OCI-LY3 (cell line): Measurements from ENCODE around the gene NOL6.

Experiments used
- H2AFZ ChIP-seq: fragments of 200-600, 300-600 bp; shearing (Covaris generic); 2 replicates; pipeline ENCODE4 v1.6.0; 2014; ENCODE audit warnings: antibody characterized with exemption, low read depth, low read length
- H3K27ac ChIP-seq: fragments of 200-600, 300-600 bp; sonication (generic); 2 replicates; pipeline ENCODE4 v1.5.1; 2014; ENCODE audit warnings: mild to moderate bottlenecking, low read length, moderate library complexity, mixed read lengths
- H3K27me3 ChIP-seq: fragments of 200-600, 300-600 bp; sonication (generic); 2 replicates; pipeline ENCODE4 v1.6.1; 2014; ENCODE audit warnings: low read depth, low read length, mixed read lengths
- H3K36me3 ChIP-seq: fragments of 200-600, 300-600 bp; sonication (generic); replicated peaks from 2 replicates; pipeline ENCODE3; 2014; ENCODE audit warnings: low read depth, low read length, mixed read lengths
- H3K4me1 ChIP-seq: fragments of 300-600, 200-600 bp; sonication (generic); 2 replicates; pipeline ENCODE4 v1.6.1; 2014; ENCODE audit warnings: low read length, mixed read lengths
- H3K4me2 ChIP-seq: fragments of 200-600, 300-600 bp; sonication (generic); 2 replicates; pipeline ENCODE4 v1.6.1; 2014; ENCODE audit warnings: low read length, mixed read lengths
- H3K4me3 ChIP-seq: fragments of 300-600, 200-600 bp; sonication (generic); 2 replicates; pipeline ENCODE4 v1.5.1; 2014; ENCODE audit warnings: antibody characterized with exemption, mild to moderate bottlenecking, low read length, moderate library complexity
- H3K79me2 ChIP-seq: fragments of 300-600, 200-600 bp; shearing (Covaris generic); 2 replicates; pipeline ENCODE4 v1.6.1; 2014; ENCODE audit warnings: mild to moderate bottlenecking, low read length, mixed read lengths
- H3K9ac ChIP-seq: fragments of 300-600, 200-600 bp; shearing (Covaris generic); 2 replicates; pipeline ENCODE4 v1.6.0; 2014; ENCODE audit warnings: mild to moderate bottlenecking, low read length, moderate library complexity
- H3K9me3 ChIP-seq: fragments of 200-600, 300-600 bp; shearing (Covaris generic); 2 replicates; pipeline ENCODE4 v1.6.1; 2014; ENCODE audit warnings: low read length, mixed read lengths; ENCODE audit not compliant: insufficient read depth
- H4K20me1 ChIP-seq: fragments of 200-600, 300-600 bp; sonication (generic); 2 replicates; pipeline ENCODE4 v1.6.1; 2016; ENCODE audit warnings: low read length, mixed read lengths; ENCODE audit not compliant: insufficient read depth
- CTCF ChIP-seq: fragments of 200-600, 300-600 bp; sonication (generic); IDR thresholded peaks from 2 replicates; pipeline ENCODE4 v1.5.1; 2014; ENCODE audit warnings: antibody characterized with exemption, low read length, low read depth
- EZH2phosphoT487 ChIP-seq: fragments of 200-600 bp; shearing (Covaris generic); IDR thresholded peaks from 2 replicates; pipeline ENCODE4 v1.6.1; 2018; ENCODE audit warnings: antibody characterized with exemption, mixed run types, low read depth

The NOL6 gene

GRCh38 chr9:33419708-33420303 is 53.9 kb downstream of the NOL6 start:
- Histone ChIP-seq H2AFZ (0 out of 2 replicates have a peak overlapping the region, but pooled peaks have one; percentile 23), H3K79me2 (no peaks in the 10 kb centered on the region), H3K4me2 (no peak overlapping the region), H3K27me3 (peaks cover 12% of the 10 kb centered on the region), H3K4me1 (peaks cover 12% of the 10 kb centered on the region), H3K9ac (no peak overlapping the region), H3K36me3 (no peaks in the 10 kb centered on the region), H3K9me3 (no peaks in the 10 kb centered on the region), H4K20me1 (no peaks in the 10 kb centered on the region), H3K4me3 (no peak overlapping the region), H3K27ac (no peak overlapping the region)
- TF ChIP-seq CTCF (no peak), EZH2phosphoT487 (no peak)

- Histone ChIP-seq H3K79me2 (no peaks in the 10 kb centered on the region), H3K9ac (no peak overlapping the region), H3K4me2 (no peak overlapping the region), H3K9me3 (no peaks in the 10 kb centered on the region), H4K20me1 (no peaks in the 10 kb centered on the region), H3K4me3 (no peak overlapping the region), H3K4me1 (peaks cover 12% of the 10 kb centered on the region), H3K27ac (no peak overlapping the region), H3K36me3 (no peaks in the 10 kb centered on the region), H3K27me3 (peaks cover 12% of the 10 kb centered on the region), H2AFZ (no peak overlapping the region)
- no peak for TF ChIP-seq EZH2phosphoT487
These were observed 55.6 kb downstream of the NOL6 start for GRCh38 chr9:33418090-33418489.

GRCh38 chr9:33416996-33417395 is 56.7 kb downstream of the NOL6 start:
- Histone ChIP-seq H3K36me3 (no peaks in the 10 kb centered on the region), H3K9ac (no peak overlapping the region), H3K4me2 (no peak overlapping the region), H3K9me3 (no peaks in the 10 kb centered on the region), H3K27ac (no peak overlapping the region), H3K79me2 (no peaks in the 10 kb centered on the region), H4K20me1 (no peaks in the 10 kb centered on the region), H3K4me1 (peaks cover 12% of the 10 kb centered on the region), H2AFZ (no peak overlapping the region), H3K4me3 (no peak overlapping the region), H3K27me3 (peaks cover 12% of the 10 kb centered on the region)
- no peak for TF ChIP-seq EZH2phosphoT487
- TF ChIP-seq CTCF = no peak

GRCh38 chr9:33415501-33416038 is 58.2 kb downstream of the NOL6 start:
- peak overlapping the region; percentile 34 for H3K4me3 ChIP-seq
- H3K9me3 ChIP-seq = no peaks in the 10 kb centered on the region
- no peaks in the 10 kb centered on the region for H3K79me2 ChIP-seq
- H3K36me3 ChIP-seq = no peaks in the 10 kb centered on the region
- peaks cover 12% of the 10 kb centered on the region for H3K4me1 ChIP-seq
- H3K27ac ChIP-seq = no peak overlapping the region
- peak overlapping the region; percentile 64 for H3K4me2 ChIP-seq
- peak overlapping the region; percentile 66 for H2AFZ ChIP-seq
- H3K9ac ChIP-seq = no peak overlapping the region
- H4K20me1 ChIP-seq = no peaks in the 10 kb centered on the region
- peaks cover 11% of the 10 kb centered on the region for H3K27me3 ChIP-seq
- peak; percentile 90 for TF ChIP-seq CTCF
- no peak for TF ChIP-seq EZH2phosphoT487
